Mesendoderm (in vitro differentiated cells): ENCODE data around the gene UBAC2.
A peak's percentile ranks its signal among the peaks of the same experiment; 100 is the strongest.

Experiments used
- DNase-seq: peaks from one replicate; pipeline ENCODE4 v3.0.0; 2013
- H2AK5ac ChIP-seq: 2 replicates; pipeline ENCODE4 v1.6.1; 2013; ENCODE audit warnings: low read length, inconsistent platforms
- H2BK120ac ChIP-seq: 2 replicates; pipeline ENCODE4 v1.6.1; 2013; ENCODE audit warnings: low read depth, mild to moderate bottlenecking, low read length, moderate library complexity, mixed read lengths
- H2BK15ac ChIP-seq: replicated peaks from 2 replicates; pipeline ENCODE4 v1.6.1; 2013; ENCODE audit warnings: low read depth, mild to moderate bottlenecking, moderate library complexity
- H2BK5ac ChIP-seq: 2 replicates; pipeline ENCODE4 v1.6.1; 2013; ENCODE audit warnings: low read length, inconsistent platforms
- H3K18ac ChIP-seq: 2 replicates; pipeline ENCODE4 v1.6.1; 2013; ENCODE audit warnings: mild to moderate bottlenecking, low read length, mixed read lengths
- H3K23ac ChIP-seq: one replicate; pipeline ENCODE4 v1.6.1; 2013; ENCODE audit warnings: low read length
- H3K27ac ChIP-seq: 2 replicates; pipeline ENCODE4 v1.5.1; 2013; ENCODE audit warnings: low read depth, mild to moderate bottlenecking, inconsistent platforms, low read length, moderate library complexity
- H3K27me3 ChIP-seq: 2 replicates; pipeline ENCODE4 v1.6.1; 2013; ENCODE audit warnings: low read length, control low read depth, mild to moderate bottlenecking, inconsistent platforms; ENCODE audit not compliant: insufficient read depth, poor library complexity
- H3K36me3 ChIP-seq: 2 replicates; pipeline ENCODE4 v1.6.1; 2013; ENCODE audit warnings: low read length, inconsistent platforms; ENCODE audit not compliant: control insufficient read depth, insufficient read depth
- H3K4ac ChIP-seq: one replicate; pipeline ENCODE4 v1.6.1; 2013; ENCODE audit warnings: low read depth, mild to moderate bottlenecking, low read length, moderate library complexity
- H3K4me1 ChIP-seq: 2 replicates; pipeline ENCODE4 v1.6.1; 2013; ENCODE audit warnings: low read depth, low read length, inconsistent platforms; ENCODE audit not compliant: control insufficient read depth
- H3K4me2 ChIP-seq: 2 replicates; pipeline ENCODE4 v1.6.1; 2013; ENCODE audit warnings: low read length
- H3K4me3 ChIP-seq: 2 replicates; pipeline ENCODE4 v1.5.1; 2013; ENCODE audit warnings: mild to moderate bottlenecking, low read length
- H3K56ac ChIP-seq: one replicate; pipeline ENCODE4 v1.6.1; 2013; ENCODE audit warnings: low read length
- H3K79me1 ChIP-seq: 2 replicates; pipeline ENCODE4 v1.6.1; 2013; ENCODE audit warnings: low read length, inconsistent platforms
- H3K79me2 ChIP-seq: 2 replicates; pipeline ENCODE4 v1.6.1; 2013; ENCODE audit warnings: mild to moderate bottlenecking, low read length; ENCODE audit not compliant: control insufficient read depth, insufficient read depth
- H3K9ac ChIP-seq: 2 replicates; pipeline ENCODE4 v1.6.1; 2013; ENCODE audit warnings: low read length, inconsistent platforms
- H4K5ac ChIP-seq: one replicate; pipeline ENCODE4 v1.6.1; 2013; ENCODE audit warnings: low read length
- H4K8ac ChIP-seq: one replicate; pipeline ENCODE4 v1.6.1; 2013; ENCODE audit warnings: low read depth, mild to moderate bottlenecking, control low read depth, low read length, moderate library complexity
- WGBS: extraction: QIAGEN DNeasy Blood & Tissue Kit; methylation state at CpG from one replicate; pipeline ENCODE4 v1.1.7; 2013; ENCODE audit warnings: low lambda C conversion rate, missing lambda C conversion rate; ENCODE audit not compliant: insufficient coverage; ENCODE audit errors: extremely low coverage; 5-methylcytosine and 5-hydroxymethylcytosine counted together

Gene UBAC2

DNA sequence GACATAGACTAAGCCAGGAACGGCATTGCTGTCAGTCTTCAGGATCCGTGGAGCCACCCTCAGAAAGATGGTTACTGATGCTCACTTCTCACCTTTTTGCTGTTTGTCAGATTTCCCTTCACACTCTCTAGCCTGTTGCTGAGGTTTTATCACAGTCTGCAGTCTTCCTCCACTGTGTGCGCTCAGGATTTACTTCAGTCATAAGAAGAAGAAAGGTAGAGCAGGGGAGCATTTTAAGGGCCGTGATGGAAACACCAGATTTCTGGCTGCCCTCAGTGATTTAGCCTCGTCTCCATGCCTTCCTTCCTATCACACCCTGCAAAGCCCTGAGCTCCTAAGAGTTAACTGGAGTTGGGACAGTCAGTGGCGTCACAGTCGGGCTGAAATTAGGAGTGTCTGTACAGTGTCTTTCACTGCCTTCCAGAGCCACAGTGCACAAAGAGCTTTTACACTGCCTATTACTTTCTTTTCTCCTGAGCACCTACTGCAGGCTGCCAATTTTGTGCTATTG lies 166.5 kb downstream of the UBAC2 start:
- no peaks in the 10 kb centered on the region for H3K79me2 ChIP-seq
- H3K18ac ChIP-seq, result no peak overlapping the region
- no peak for DNase-seq
- no peak overlapping the region for H3K27ac ChIP-seq
- no peaks in the 10 kb centered on the region for H3K79me1 ChIP-seq
- no peak overlapping the region for H2BK15ac ChIP-seq
- no peaks in the 10 kb centered on the region for H3K36me3 ChIP-seq
- H2BK120ac ChIP-seq, result no peak overlapping the region
- H3K56ac ChIP-seq, result no peak overlapping the region
- no peak overlapping the region for H4K5ac ChIP-seq
- H3K4me3 ChIP-seq, result no peak overlapping the region
- H3K27me3 ChIP-seq, result no peaks in the 10 kb centered on the region
- H2BK5ac ChIP-seq, result no peak overlapping the region
- H3K9ac ChIP-seq, result no peak overlapping the region
- no peak overlapping the region for H4K8ac ChIP-seq
- H2AK5ac ChIP-seq, result no peak overlapping the region
- no peaks in the 10 kb centered on the region for H3K4me1 ChIP-seq
- WGBS, result no CpG with 5 or more reads among the region's 7 CpGs
- no peak overlapping the region for H3K4me2 ChIP-seq
- H3K4ac ChIP-seq, result no peak overlapping the region
- no peak overlapping the region for H3K23ac ChIP-seq

GRCh38 chr13:99367663-99368448 lies 167.2 kb downstream of the UBAC2 start:
- DNase-seq, result peak; percentile 35
- Histone ChIP-seq H2BK5ac (no peak overlapping the region), H2BK120ac (no peak overlapping the region), H3K4me1 (no peaks in the 10 kb centered on the region), H3K79me2 (no peaks in the 10 kb centered on the region), H4K5ac (no peak overlapping the region), H3K9ac (no peak overlapping the region), H3K4me3 (no peak overlapping the region), H3K56ac (no peak overlapping the region), H3K79me1 (no peaks in the 10 kb centered on the region), H3K18ac (no peak overlapping the region), H3K4me2 (no peak overlapping the region), H3K4ac (no peak overlapping the region), H3K27ac (no peak overlapping the region), H4K8ac (no peak overlapping the region), H3K36me3 (no peaks in the 10 kb centered on the region), H3K23ac (no peak overlapping the region), H2BK15ac (no peak overlapping the region), H3K27me3 (no peaks in the 10 kb centered on the region), H2AK5ac (no peak overlapping the region)
- no CpG with 5 or more reads among the region's 16 CpGs for WGBS

DNA sequence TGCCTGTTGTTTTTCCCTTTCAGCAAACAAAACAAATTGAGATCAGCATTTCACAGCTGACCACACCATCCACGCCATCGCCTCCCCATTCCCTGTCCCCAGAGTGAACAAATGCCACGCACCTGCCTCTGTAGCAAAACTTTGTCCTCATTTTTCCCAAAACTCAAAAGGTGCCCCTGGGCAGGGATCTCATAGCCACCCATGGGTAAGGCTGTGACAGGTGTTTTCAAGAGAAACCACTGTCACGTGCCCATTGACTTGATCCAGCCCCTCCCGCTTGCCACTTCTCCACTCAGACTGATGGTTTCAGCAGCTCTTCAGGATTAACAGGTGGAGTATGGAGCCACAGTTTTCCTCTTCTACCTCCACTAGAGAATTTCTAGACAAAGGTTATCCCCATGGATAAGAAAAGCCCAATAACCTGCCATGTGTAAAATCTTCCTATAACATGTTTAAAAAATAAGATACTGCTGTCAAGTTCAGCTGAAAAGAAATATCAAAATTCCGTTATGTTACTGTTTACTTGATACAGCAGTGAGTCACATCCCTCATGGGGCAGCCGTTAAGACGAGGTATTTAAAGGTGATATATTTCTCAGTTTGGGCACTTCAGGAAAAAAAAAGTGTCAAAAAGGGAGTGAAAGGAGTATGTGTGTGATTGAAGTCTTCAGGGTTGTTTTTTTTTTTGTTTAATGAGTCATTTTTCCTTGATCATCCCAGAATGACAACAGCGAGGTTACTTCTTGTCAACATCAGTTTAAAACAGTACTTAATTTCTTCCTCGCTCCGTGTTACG lies 170.0 kb downstream of the UBAC2 start:
- DNase-seq, result no peak
- Histone ChIP-seq H2BK120ac (no peak overlapping the region), H3K4me3 (no peak overlapping the region), H3K23ac (no peak overlapping the region), H3K79me1 (no peaks in the 10 kb centered on the region), H2BK15ac (no peak overlapping the region), H3K18ac (no peak overlapping the region), H4K5ac (no peak overlapping the region), H3K9ac (no peak overlapping the region), H3K4ac (no peak overlapping the region), H3K4me1 (no peaks in the 10 kb centered on the region), H4K8ac (no peak overlapping the region), H3K4me2 (no peak overlapping the region), H3K36me3 (no peaks in the 10 kb centered on the region), H3K27ac (no peak overlapping the region), H3K79me2 (no peaks in the 10 kb centered on the region), H2BK5ac (no peak overlapping the region), H3K56ac (no peak overlapping the region), H2AK5ac (no peak overlapping the region), H3K27me3 (no peaks in the 10 kb centered on the region)
- WGBS, result no CpG with 5 or more reads among the region's 12 CpGs

DNA sequence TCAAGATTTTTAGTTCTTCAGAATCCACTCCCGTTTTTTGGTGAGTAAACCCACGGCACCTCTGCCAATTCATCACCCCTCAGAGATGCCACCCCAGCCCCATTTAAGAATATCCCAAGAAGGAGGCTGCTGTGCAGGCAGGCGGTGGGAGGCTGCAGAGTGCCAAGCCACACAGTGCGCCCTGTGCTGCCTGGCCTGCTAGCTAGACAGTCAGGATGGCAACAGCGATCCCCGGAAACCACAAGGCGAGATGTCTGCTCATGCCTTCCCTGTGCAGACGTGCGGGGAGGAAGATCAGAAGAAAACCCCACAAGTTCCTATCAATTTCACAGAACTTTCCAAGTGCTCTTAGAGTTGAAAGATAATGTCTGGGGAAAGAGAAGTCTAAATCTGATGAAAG lies 171.3 kb downstream of the UBAC2 start:
- no peak overlapping the region for H2AK5ac ChIP-seq
- no peak for DNase-seq
- H3K79me2 ChIP-seq, result no peaks in the 10 kb centered on the region
- no peak overlapping the region for H3K4ac ChIP-seq
- H4K5ac ChIP-seq, result no peak overlapping the region
- no peak overlapping the region for H3K23ac ChIP-seq
- no peaks in the 10 kb centered on the region for H3K36me3 ChIP-seq
- no peak overlapping the region for H2BK15ac ChIP-seq
- H3K27me3 ChIP-seq, result no peaks in the 10 kb centered on the region
- H3K18ac ChIP-seq, result no peak overlapping the region
- no peak overlapping the region for H3K56ac ChIP-seq
- H4K8ac ChIP-seq, result no peak overlapping the region
- WGBS, result no CpG with 5 or more reads among the region's 9 CpGs
- H3K4me2 ChIP-seq, result no peak overlapping the region
- no peak overlapping the region for H3K4me3 ChIP-seq
- no peak overlapping the region for H3K9ac ChIP-seq
- no peak overlapping the region for H3K27ac ChIP-seq
- no peak overlapping the region for H2BK120ac ChIP-seq
- H2BK5ac ChIP-seq, result no peak overlapping the region
- no peaks in the 10 kb centered on the region for H3K79me1 ChIP-seq
- H3K4me1 ChIP-seq, result no peaks in the 10 kb centered on the region

DNA sequence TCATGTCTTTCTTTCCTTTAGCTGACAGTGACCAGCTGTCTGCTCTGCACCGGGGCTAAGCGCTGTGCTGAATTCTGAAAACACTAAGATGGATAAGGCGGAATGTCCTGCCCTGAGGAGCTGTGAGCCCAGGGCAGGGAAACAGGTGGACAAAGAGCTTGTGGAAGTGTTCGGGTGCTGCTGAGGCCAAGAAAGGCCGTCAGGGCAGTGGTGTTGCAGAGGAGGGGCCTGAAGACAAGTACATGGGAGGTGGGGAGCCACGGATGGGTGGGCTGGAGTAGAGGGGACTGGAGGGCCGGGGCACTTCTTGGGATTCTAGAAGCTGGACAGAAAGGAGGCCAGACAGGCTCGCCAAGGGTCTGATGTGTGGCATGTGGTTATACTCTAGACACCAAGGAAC lies 172.8 kb downstream of the UBAC2 start:
- Histone ChIP-seq H2BK15ac (no peak overlapping the region), H4K8ac (no peak overlapping the region), H3K27ac (no peak overlapping the region), H3K18ac (no peak overlapping the region), H3K79me2 (no peaks in the 10 kb centered on the region), H2AK5ac (no peak overlapping the region), H3K9ac (no peak overlapping the region), H3K56ac (no peak overlapping the region), H3K4me2 (no peak overlapping the region), H2BK120ac (no peak overlapping the region), H4K5ac (no peak overlapping the region), H3K4me1 (no peaks in the 10 kb centered on the region), H3K36me3 (peaks cover 2% of the 10 kb centered on the region), H2BK5ac (no peak overlapping the region), H3K4me3 (no peak overlapping the region), H3K79me1 (no peaks in the 10 kb centered on the region), H3K23ac (no peak overlapping the region), H3K27me3 (no peaks in the 10 kb centered on the region), H3K4ac (no peak overlapping the region)
- WGBS, result no CpG with 5 or more reads among the region's 8 CpGs
- DNase-seq, result no peak
